ENCODE measurements around the gene PNPLA4.

The PNPLA4 gene

GRCh38 chrX:7927259-7928167, at the start of gene PNPLA4:
PNPLA4 (minus strand) TSS chrX:7927413; CDS start chrX:7926119, 1,294 bp downstream.
- ChIA-PET CTCF (no interaction called here), POLR2A (no interaction called here)
- H3K4me1 ChIP-seq (ENCODE audit: control insufficient read depth, insufficient read depth, low read length) = no peaks in the 10 kb centered on the region
- H3K9me3 ChIP-seq (ENCODE audit: control insufficient read depth, insufficient read depth, low read depth, low read length) = no peaks in the 10 kb centered on the region
- TF ChIP-seq SETDB1 (IDR thresholded peaks at IDR 0.05; ENCODE audit: insufficient read length, low read length) = peak; percentile 78
- no peak for TF ChIP-seq ZNF48 (tag by site-specific recombination; IDR thresholded peaks at IDR 0.05)
- TF ChIP-seq ZNF529 (tag by site-specific recombination; IDR thresholded peaks at IDR 0.05; ENCODE audit: insufficient replicate concordance) = no peak
- H3K27ac ChIP-seq (ENCODE audit: extremely low read depth, low read depth, low read length) = 0 out of 2 replicates have a peak within 1 kb of the TSS, but pooled peaks have one; percentile 12
- H3K36me3 ChIP-seq (ENCODE audit: control insufficient read depth in 2 of 2, insufficient read depth in 1 of 2, low read length in 2 of 2) = peaks cover 0 to 25% of the 10 kb centered on the region in 2 experiments; a peak in 1 of 3 replicates
- H3K4me3 ChIP-seq (ENCODE audit: low read depth, low read length) = peak within 1 kb of the TSS; percentile 71

- CTCF ChIA-PET = no interaction called here
- Histone ChIP-seq H3K4me3 (ENCODE audit: low read depth, low read length) (no peak overlapping the region), H3K27ac (ENCODE audit: extremely low read depth, low read depth, low read length) (no peak overlapping the region), H3K9me3 (ENCODE audit: control insufficient read depth, insufficient read depth, low read depth, low read length) (no peaks in the 10 kb centered on the region), H3K36me3 (ENCODE audit: control insufficient read depth in 2 of 2, insufficient read depth in 1 of 2, low read length in 2 of 2) (no peaks in the 10 kb centered on the region), H3K4me1 (ENCODE audit: control insufficient read depth, insufficient read depth, low read length) (no peaks in the 10 kb centered on the region)
- POLR2A ChIA-PET = no interaction called here
- TF ChIP-seq ZNF560 (tag by site-specific recombination; IDR thresholded peaks at IDR 0.05; ENCODE audit: borderline replicate concordance) (no peak), MYNN (tag by site-specific recombination; IDR thresholded peaks at IDR 0.05; ENCODE audit: borderline replicate concordance) (no peak), ZSCAN4 (tag by site-specific recombination; IDR thresholded peaks at IDR 0.05) (no peak), ZNF202 (tag by site-specific recombination; IDR thresholded peaks at IDR 0.05; ENCODE audit: borderline replicate concordance) (no peak), ZNF830 (tag by site-specific recombination; IDR thresholded peaks at IDR 0.05; ENCODE audit: low read depth) (no peak), HOXD13 (CRISPR knock-in tag; IDR thresholded peaks at IDR 0.05; ENCODE audit: borderline replicate concordance) (no peak), PATZ1 (tag by site-specific recombination; IDR thresholded peaks at IDR 0.05) (no peak), ZBTB6 (tag by site-specific recombination; IDR thresholded peaks at IDR 0.05) (no peak), ZNF248 (tag by site-specific recombination; IDR thresholded peaks at IDR 0.05) (no peak), KLF9 (tag by site-specific recombination; IDR thresholded peaks at IDR 0.05; ENCODE audit: low read depth) (no peak), ZBTB44 (tag by site-specific recombination; IDR thresholded peaks at IDR 0.05) (no peak), ZNF138 (tag by site-specific recombination; IDR thresholded peaks at IDR 0.05; ENCODE audit: borderline replicate concordance) (no peak), ZNF707 (tag by site-specific recombination; IDR thresholded peaks at IDR 0.05) (no peak), REPIN1 (tag by site-specific recombination; IDR thresholded peaks at IDR 0.05; ENCODE audit: low read depth) (no peak), BCL11B (tag by site-specific recombination; IDR thresholded peaks at IDR 0.05; ENCODE audit: low read depth) (no peak), ZFP69B (tag by site-specific recombination; IDR thresholded peaks at IDR 0.05) (no peak), PRDM4 (tag by site-specific recombination; IDR thresholded peaks at IDR 0.05) (no peak), ZNF561 (tag by site-specific recombination; IDR thresholded peaks at IDR 0.05; ENCODE audit: borderline replicate concordance) (no peak)
These were observed 45.4 kb upstream of the PNPLA4 start for GRCh38 chrX:7972586-7972985.
